Astrocyte (in vitro differentiated cells and primary cell): ENCODE results near the gene LZTS2. TPM values are rescaled to one million over a fixed set of nuclear protein-coding genes. Genes with fewer than 3 reads are reported as not detected.
A peak's percentile ranks its signal among the peaks of the same experiment; 100 is the strongest.

Experiments used
- DNase-seq: peaks from one replicate; pipeline ENCODE4 v3.0.0-alpha.2; 2010; ENCODE audit warnings: low read depth
- FAIRE-seq: peaks from 2 replicates; lab custom pipeline; 2011; peaks lifted over from hg19 to GRCh38; lab: Jason Lieb, UNC
- H2AFZ ChIP-seq: 2 replicates; pipeline ENCODE4 v1.6.0; 2012; ENCODE audit warnings: low read depth, low read length, inconsistent platforms
- H3K27ac ChIP-seq: 2 replicates; pipeline ENCODE4 v1.5.1; 2011; ENCODE audit warnings: low read depth, low read length, inconsistent platforms
- H3K27me3 ChIP-seq: 2 replicates; pipeline ENCODE4 v1.6.0; 2011; ENCODE audit warnings: low read length, inconsistent platforms; ENCODE audit not compliant: insufficient read depth
- H3K36me3 ChIP-seq: 2 replicates; pipeline ENCODE4 v1.5.1; 2011; ENCODE audit warnings: low read length, inconsistent platforms; ENCODE audit not compliant: insufficient read depth
- H3K4me1 ChIP-seq: 2 replicates; pipeline ENCODE4 v1.5.1; 2011; ENCODE audit warnings: low read length, inconsistent platforms; ENCODE audit not compliant: insufficient read depth
- H3K4me2 ChIP-seq: 2 replicates; pipeline ENCODE4 v1.6.0; 2012; ENCODE audit warnings: low read length, inconsistent platforms
- H3K4me3 ChIP-seq: 2 replicates; pipeline ENCODE4 v1.5.1; 2011; ENCODE audit warnings: low read depth, mild to moderate bottlenecking, low read length, inconsistent platforms; ENCODE audit not compliant: insufficient read depth
- H3K79me2 ChIP-seq: 2 replicates; pipeline ENCODE4 v1.6.0; 2012; ENCODE audit warnings: mild to moderate bottlenecking, low read length, inconsistent platforms; ENCODE audit not compliant: insufficient read depth
- H3K9ac ChIP-seq: 2 replicates; pipeline ENCODE4 v1.6.0; 2012; ENCODE audit warnings: mild to moderate bottlenecking, low read length, inconsistent platforms
- H3K9me3 ChIP-seq: 2 replicates; pipeline ENCODE4 v1.5.1; 2012; ENCODE audit warnings: low read depth, mild to moderate bottlenecking, low read length, inconsistent platforms; ENCODE audit not compliant: insufficient read depth
- H4K20me1 ChIP-seq: 2 replicates; pipeline ENCODE4 v1.6.0; 2012; ENCODE audit warnings: low read length, inconsistent platforms; ENCODE audit not compliant: insufficient read depth
- H3K27ac Mint-ChIP-seq: one replicate; pipeline ENCODE4 v1.8.0; 2021; ENCODE audit warnings: mild to moderate bottlenecking, mixed read lengths; ENCODE audit not compliant: unreplicated experiment
- H3K27me3 Mint-ChIP-seq: one replicate; pipeline ENCODE4 v1.8.0; 2021; ENCODE audit warnings: low read depth, mixed read lengths; ENCODE audit not compliant: unreplicated experiment
- H3K36me3 Mint-ChIP-seq: one replicate; pipeline ENCODE4 v1.8.0; 2021; ENCODE audit warnings: low read depth, mixed read lengths; ENCODE audit not compliant: unreplicated experiment
- H3K4me1 Mint-ChIP-seq: one replicate; pipeline ENCODE4 v1.8.0; 2021; ENCODE audit warnings: low read depth, mixed read lengths; ENCODE audit not compliant: unreplicated experiment
- H3K4me3 Mint-ChIP-seq: one replicate; pipeline ENCODE4 v1.8.0; 2021; ENCODE audit warnings: mild to moderate bottlenecking, moderate library complexity, mixed read lengths; ENCODE audit not compliant: unreplicated experiment
- H3K9me3 Mint-ChIP-seq: one replicate; pipeline ENCODE4 v1.8.0; 2021; ENCODE audit warnings: mild to moderate bottlenecking, mixed read lengths; ENCODE audit not compliant: unreplicated experiment
- EZH2 ChIP-seq: IDR thresholded peaks from 2 replicates; pipeline ENCODE4 v1.6.1; 2012; ENCODE audit warnings: mild to moderate bottlenecking, low read length, inconsistent platforms; ENCODE audit not compliant: insufficient read depth
- total RNA-seq: library from RNA; stranded (reverse); gene quantifications from 2 replicates; pipeline ENCODE4 v1.2.1, GENCODE V29; 2021
- TF ChIP-seq, protein P1 (sequence below): IDR thresholded peaks from 2 replicates; pipeline ENCODE4 v1.5.1; 2011; ENCODE audit warnings: low read depth, mild to moderate bottlenecking, inconsistent platforms, low read length, moderate library complexity; ENCODE audit not compliant: insufficient read depth

LZTS2 gene
- total RNA-seq, 1 donor from 2014 or later: 69.9 TPM

DNA sequence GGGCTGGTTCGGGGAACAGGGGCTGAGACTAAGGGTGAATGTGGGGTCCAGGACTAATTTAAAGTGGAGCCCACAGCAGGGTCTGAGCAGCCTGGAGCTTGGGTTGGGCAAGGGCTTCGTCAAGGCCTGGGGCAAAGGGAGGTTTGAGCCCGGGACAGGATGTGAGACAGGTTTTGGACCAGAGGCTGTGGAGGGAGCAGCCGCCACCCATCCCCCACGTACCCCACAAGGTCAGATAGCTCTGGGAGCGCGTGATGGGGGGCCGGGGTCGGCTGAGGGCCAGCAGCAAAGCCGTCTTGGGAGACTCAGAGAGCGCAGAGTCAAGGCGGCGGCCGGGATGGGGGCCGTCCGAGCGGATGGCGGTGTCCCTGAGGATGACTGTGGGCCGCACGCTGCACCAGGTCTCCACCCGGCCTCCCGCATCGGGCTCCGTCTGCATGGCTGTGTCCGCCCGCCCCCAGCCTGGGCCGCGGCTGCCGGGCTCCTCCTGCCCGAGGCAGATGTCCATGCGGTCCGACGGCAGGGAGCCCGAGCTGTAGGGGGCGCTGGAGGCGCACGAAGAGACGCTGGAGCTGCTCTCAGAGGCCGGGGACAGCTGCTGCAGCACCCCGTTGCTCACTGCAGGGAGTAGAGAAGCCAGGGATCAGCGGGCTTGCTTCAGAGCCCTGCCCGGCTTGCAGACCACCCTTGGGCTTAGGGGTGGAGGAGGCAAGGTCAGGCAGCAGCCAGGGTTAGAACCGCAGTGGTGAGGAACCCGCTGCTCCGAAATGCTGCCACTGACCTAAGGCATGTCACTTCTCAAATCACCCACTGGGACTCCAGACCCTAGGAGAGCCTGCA lies 19.2 kb downstream of the LZTS2 start:
- Histone ChIP-seq H3K36me3 (no peaks in the 10 kb centered on the region), H3K4me1 (peaks cover 25% of the 10 kb centered on the region), H3K79me2 (no peaks in the 10 kb centered on the region), H3K4me2 (peak overlapping the region; percentile 51), H3K9ac (no peak overlapping the region), H3K27ac (no peak overlapping the region), H4K20me1 (no peaks in the 10 kb centered on the region), H2AFZ (peak overlapping the region; percentile 40), H3K4me3 (no peak overlapping the region), H3K9me3 (no peaks in the 10 kb centered on the region), H3K27me3 (no peaks in the 10 kb centered on the region)
- Mint-ChIP-seq H3K36me3 (peaks cover 2% of the 10 kb centered on the region), H3K27me3 (peaks cover 31% of the 10 kb centered on the region), H3K9me3 (no peaks in the 10 kb centered on the region), H3K4me1 (peaks cover 17% of the 10 kb centered on the region), H3K27ac (peak overlapping the region; percentile 66), H3K4me3 (peak overlapping the region; percentile 71)
- DNase-seq (peak; percentile 45), FAIRE-seq (no peak)
- peak; percentile 33 for TF ChIP-seq EZH2
- TF ChIP-seq, protein P1, sequence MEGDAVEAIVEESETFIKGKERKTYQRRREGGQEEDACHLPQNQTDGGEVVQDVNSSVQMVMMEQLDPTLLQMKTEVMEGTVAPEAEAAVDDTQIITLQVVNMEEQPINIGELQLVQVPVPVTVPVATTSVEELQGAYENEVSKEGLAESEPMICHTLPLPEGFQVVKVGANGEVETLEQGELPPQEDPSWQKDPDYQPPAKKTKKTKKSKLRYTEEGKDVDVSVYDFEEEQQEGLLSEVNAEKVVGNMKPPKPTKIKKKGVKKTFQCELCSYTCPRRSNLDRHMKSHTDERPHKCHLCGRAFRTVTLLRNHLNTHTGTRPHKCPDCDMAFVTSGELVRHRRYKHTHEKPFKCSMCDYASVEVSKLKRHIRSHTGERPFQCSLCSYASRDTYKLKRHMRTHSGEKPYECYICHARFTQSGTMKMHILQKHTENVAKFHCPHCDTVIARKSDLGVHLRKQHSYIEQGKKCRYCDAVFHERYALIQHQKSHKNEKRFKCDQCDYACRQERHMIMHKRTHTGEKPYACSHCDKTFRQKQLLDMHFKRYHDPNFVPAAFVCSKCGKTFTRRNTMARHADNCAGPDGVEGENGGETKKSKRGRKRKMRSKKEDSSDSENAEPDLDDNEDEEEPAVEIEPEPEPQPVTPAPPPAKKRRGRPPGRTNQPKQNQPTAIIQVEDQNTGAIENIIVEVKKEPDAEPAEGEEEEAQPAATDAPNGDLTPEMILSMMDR: peak; percentile 56

DNA sequence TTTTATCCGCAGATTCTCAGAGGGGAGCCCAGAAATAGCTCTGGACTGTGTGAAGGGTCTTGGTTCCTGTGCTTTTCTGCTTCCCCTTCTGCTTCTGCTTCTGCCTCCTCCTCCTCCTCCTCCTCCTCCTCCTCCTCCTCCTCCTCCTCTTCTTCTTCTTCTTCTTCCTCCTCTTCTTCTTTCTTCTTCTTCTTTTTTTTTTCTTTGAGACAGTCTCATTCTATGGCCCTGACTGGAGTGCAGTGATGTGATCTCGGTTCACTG lies 19.8 kb downstream of the LZTS2 start:
- Mint-ChIP-seq H3K27me3 (peaks cover 32% of the 10 kb centered on the region), H3K4me3 (peak overlapping the region; percentile 64), H3K9me3 (no peaks in the 10 kb centered on the region), H3K27ac (no peak overlapping the region), H3K36me3 (peaks cover 2% of the 10 kb centered on the region), H3K4me1 (peaks cover 14% of the 10 kb centered on the region)
- no peak for DNase-seq
- TF ChIP-seq, protein P1: no peak
- no peak for TF ChIP-seq EZH2
- H3K27me3 ChIP-seq: no peaks in the 10 kb centered on the region
- no peak overlapping the region for H3K9ac ChIP-seq
- peak overlapping the region; percentile 51 for H3K4me2 ChIP-seq
- H3K36me3 ChIP-seq: no peaks in the 10 kb centered on the region
- no peaks in the 10 kb centered on the region for H3K9me3 ChIP-seq
- no peaks in the 10 kb centered on the region for H4K20me1 ChIP-seq
- peak overlapping the region; percentile 40 for H2AFZ ChIP-seq
- no peaks in the 10 kb centered on the region for H3K79me2 ChIP-seq
- FAIRE-seq: no peak
- no peak overlapping the region for H3K27ac ChIP-seq
- H3K4me1 ChIP-seq: peaks cover 24% of the 10 kb centered on the region
- no peak overlapping the region for H3K4me3 ChIP-seq
